ENCODE measurements around the gene B4GALNT4. TPM values are rescaled to one million over a fixed set of nuclear protein-coding genes. Genes with fewer than 3 reads are reported as not detected.

Gene B4GALNT4
- total RNA-seq, 1 donor from 2014 or later, result 1.5 TPM

DNA sequence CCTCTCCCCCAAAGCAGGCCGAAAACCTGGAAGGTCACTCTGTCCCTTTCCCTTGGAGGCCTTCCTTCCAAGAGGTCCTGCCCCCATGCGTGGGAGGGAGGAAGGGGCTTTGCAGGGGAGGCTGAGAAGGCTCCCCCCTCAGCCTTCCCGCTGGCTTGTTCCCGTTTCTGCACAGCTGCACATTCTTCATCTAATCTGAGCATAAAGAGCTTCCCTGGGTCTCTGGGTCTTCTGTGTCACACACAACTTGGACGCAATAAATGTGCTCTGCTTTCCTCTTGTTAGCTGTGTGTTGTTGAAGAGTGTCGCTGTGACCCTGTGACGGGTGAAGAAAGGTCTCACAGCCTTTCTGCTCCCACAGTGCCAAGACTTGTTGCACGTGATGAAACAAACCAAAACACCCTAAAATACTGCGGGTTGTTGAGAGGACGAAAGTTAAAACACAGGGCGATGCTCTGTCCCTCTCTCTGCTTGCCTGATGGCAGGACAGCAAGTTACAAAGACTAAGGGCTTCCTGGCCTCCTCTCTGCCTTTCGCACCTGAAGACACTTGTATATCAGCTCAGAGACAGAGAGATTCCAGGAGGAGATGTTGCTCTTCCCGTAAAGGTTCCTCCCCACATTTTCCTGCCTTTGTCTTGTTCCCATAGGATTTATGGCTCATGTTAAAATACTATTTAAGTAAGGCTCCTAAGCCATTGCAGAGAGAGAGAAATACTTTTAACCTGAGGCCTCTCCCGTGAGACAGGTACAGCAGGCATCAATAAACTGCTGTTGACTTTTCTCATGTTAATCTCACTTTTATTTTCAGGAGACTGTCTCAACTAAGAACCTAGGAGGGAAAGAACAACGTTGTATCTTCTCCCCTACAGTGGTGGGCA lies 33.3 kb upstream of the B4GALNT4 start:
- intact Hi-C loops (cut with micrococcal nuclease), result no loop called here
- Histone ChIP-seq H3K27me3 (ENCODE audit: low read depth) (no peaks in the 10 kb centered on the region), H3K9me3 (replicated peaks) (no peaks in the 10 kb centered on the region), H3K4me1 (peaks cover 24% of the 10 kb centered on the region), H3K4me3 (no peak overlapping the region), H3K36me3 (no peaks in the 10 kb centered on the region), H3K27ac (replicated peaks) (peak overlapping the region; percentile 84)
- DNase-seq, result no peak
- TF ChIP-seq, protein P1, sequence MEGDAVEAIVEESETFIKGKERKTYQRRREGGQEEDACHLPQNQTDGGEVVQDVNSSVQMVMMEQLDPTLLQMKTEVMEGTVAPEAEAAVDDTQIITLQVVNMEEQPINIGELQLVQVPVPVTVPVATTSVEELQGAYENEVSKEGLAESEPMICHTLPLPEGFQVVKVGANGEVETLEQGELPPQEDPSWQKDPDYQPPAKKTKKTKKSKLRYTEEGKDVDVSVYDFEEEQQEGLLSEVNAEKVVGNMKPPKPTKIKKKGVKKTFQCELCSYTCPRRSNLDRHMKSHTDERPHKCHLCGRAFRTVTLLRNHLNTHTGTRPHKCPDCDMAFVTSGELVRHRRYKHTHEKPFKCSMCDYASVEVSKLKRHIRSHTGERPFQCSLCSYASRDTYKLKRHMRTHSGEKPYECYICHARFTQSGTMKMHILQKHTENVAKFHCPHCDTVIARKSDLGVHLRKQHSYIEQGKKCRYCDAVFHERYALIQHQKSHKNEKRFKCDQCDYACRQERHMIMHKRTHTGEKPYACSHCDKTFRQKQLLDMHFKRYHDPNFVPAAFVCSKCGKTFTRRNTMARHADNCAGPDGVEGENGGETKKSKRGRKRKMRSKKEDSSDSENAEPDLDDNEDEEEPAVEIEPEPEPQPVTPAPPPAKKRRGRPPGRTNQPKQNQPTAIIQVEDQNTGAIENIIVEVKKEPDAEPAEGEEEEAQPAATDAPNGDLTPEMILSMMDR (IDR thresholded peaks at IDR 0.05; ENCODE audit: borderline replicate concordance), result no peak

GRCh38 chr11:336659-337198 lies 32.6 kb upstream of the B4GALNT4 start:
- no peak overlapping the region for H3K4me3 ChIP-seq
- TF ChIP-seq, protein P1 (IDR thresholded peaks at IDR 0.05; ENCODE audit: borderline replicate concordance), result no peak
- H3K27ac ChIP-seq (replicated peaks), result peak overlapping the region; percentile 84
- no peaks in the 10 kb centered on the region for H3K9me3 ChIP-seq (replicated peaks)
- no peak for DNase-seq
- H3K4me1 ChIP-seq, result peaks cover 24% of the 10 kb centered on the region
- no peaks in the 10 kb centered on the region for H3K27me3 ChIP-seq (ENCODE audit: low read depth)
- no peaks in the 10 kb centered on the region for H3K36me3 ChIP-seq
- intact Hi-C loops (cut with micrococcal nuclease), result no loop called here

GRCh38 chr11:337711-338110 lies 31.6 kb upstream of the B4GALNT4 start:
- no peaks in the 10 kb centered on the region for H3K36me3 ChIP-seq
- TF ChIP-seq, protein P1 (IDR thresholded peaks at IDR 0.05; ENCODE audit: borderline replicate concordance), result no peak
- DNase-seq, result no peak
- intact Hi-C loops (cut with micrococcal nuclease), result no loop called here
- H3K27ac ChIP-seq (replicated peaks), result peak overlapping the region; percentile 84
- no peak overlapping the region for H3K4me3 ChIP-seq
- H3K9me3 ChIP-seq (replicated peaks), result no peaks in the 10 kb centered on the region
- H3K4me1 ChIP-seq, result peaks cover 31% of the 10 kb centered on the region
- H3K27me3 ChIP-seq (ENCODE audit: low read depth), result no peaks in the 10 kb centered on the region

- no peaks in the 10 kb centered on the region for H3K27me3 ChIP-seq (ENCODE audit: low read depth)
- no peak overlapping the region for H3K27ac ChIP-seq (replicated peaks)
- intact Hi-C loops (cut with micrococcal nuclease), result no loop called here
- no peaks in the 10 kb centered on the region for H3K9me3 ChIP-seq (replicated peaks)
- TF ChIP-seq, protein P1 (IDR thresholded peaks at IDR 0.05; ENCODE audit: borderline replicate concordance), result no peak
- no peak overlapping the region for H3K4me3 ChIP-seq
- H3K36me3 ChIP-seq, result no peaks in the 10 kb centered on the region
- H3K4me1 ChIP-seq, result peaks cover 30% of the 10 kb centered on the region
- DNase-seq, result no peak
Observed at GRCh38 chr11:339963-340362, 29.3 kb upstream of the B4GALNT4 start.

GRCh38 chr11:340539-341512 lies 28.5 kb upstream of the B4GALNT4 start:
- intact Hi-C loops (cut with micrococcal nuclease), result no loop called here
- no peaks in the 10 kb centered on the region for H3K36me3 ChIP-seq
- TF ChIP-seq, protein P1 (IDR thresholded peaks at IDR 0.05; ENCODE audit: borderline replicate concordance), result no peak
- H3K4me3 ChIP-seq, result no peak overlapping the region
- no peaks in the 10 kb centered on the region for H3K27me3 ChIP-seq (ENCODE audit: low read depth)
- no peaks in the 10 kb centered on the region for H3K9me3 ChIP-seq (replicated peaks)
- peak overlapping the region; percentile 65 for H3K27ac ChIP-seq (replicated peaks)
- DNase-seq, result no peak
- peaks cover 21% of the 10 kb centered on the region for H3K4me1 ChIP-seq
